ENCODE data around the gene RASSF5. TPM values are rescaled to one million over a fixed set of nuclear protein-coding genes. Genes with fewer than 3 reads are reported as not detected.

Gene RASSF5
- total and polyA plus RNA-seq, 2 experiments from 2014 or later: 1.6 to 2.0 TPM

DNA sequence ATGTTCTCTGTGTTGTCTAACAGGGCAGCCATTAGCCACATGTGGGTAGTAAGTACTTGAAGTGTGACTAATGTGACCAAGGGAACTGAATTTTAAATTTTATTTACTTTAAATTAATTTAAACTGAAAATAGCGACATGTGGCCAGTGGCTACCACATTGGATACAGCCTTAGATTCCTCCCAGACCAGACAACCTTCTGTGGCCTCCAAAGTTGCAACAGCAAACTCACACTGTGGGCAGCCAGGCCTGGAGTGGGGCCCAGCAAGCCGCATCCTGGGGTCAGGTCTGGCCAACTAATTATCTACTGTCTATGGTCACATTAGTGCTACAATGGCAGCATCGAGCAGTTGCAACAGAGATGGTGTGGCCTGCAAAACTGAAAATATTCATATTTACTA is 93.2 kb downstream of the RASSF5 start:
- Histone ChIP-seq H3K4me1 (ENCODE audit: insufficient read depth) (no peaks in the 10 kb centered on the region), H4K20me1 (ENCODE audit: insufficient read depth, poor library complexity, severe bottlenecking) (no peaks in the 10 kb centered on the region), H3K36me3 (replicated peaks; ENCODE audit: insufficient read depth, low read depth) (no peaks in the 10 kb centered on the region), H3K79me2 (no peaks in the 10 kb centered on the region), H3K9me2 (replicated peaks; ENCODE audit: insufficient read depth) (no peaks in the 10 kb centered on the region), H3K9me3 (ENCODE audit: low read depth) (no peaks in the 10 kb centered on the region), H2AFZ (no peak overlapping the region), H3K27ac (no peak overlapping the region), H3K27me3 (no peaks in the 10 kb centered on the region), H3K4me2 (no peak overlapping the region), H3K4me3 (no peak overlapping the region)
- TF ChIP-seq, protein P1, sequence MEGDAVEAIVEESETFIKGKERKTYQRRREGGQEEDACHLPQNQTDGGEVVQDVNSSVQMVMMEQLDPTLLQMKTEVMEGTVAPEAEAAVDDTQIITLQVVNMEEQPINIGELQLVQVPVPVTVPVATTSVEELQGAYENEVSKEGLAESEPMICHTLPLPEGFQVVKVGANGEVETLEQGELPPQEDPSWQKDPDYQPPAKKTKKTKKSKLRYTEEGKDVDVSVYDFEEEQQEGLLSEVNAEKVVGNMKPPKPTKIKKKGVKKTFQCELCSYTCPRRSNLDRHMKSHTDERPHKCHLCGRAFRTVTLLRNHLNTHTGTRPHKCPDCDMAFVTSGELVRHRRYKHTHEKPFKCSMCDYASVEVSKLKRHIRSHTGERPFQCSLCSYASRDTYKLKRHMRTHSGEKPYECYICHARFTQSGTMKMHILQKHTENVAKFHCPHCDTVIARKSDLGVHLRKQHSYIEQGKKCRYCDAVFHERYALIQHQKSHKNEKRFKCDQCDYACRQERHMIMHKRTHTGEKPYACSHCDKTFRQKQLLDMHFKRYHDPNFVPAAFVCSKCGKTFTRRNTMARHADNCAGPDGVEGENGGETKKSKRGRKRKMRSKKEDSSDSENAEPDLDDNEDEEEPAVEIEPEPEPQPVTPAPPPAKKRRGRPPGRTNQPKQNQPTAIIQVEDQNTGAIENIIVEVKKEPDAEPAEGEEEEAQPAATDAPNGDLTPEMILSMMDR (IDR thresholded peaks at IDR 0.05; ENCODE audit: poor library complexity): no peak
- TF ChIP-seq EZH2phosphoT487 (IDR thresholded peaks at IDR 0.05; ENCODE audit: low read depth, severe bottlenecking, unreplicated experiment): no peak
- no peak for TF ChIP-seq EZH2 (IDR thresholded peaks at IDR 0.05; ENCODE audit: borderline replicate concordance)
- DNase-seq (ENCODE audit: low spot score): no peak
- 98% methylated on average over 3 of the region's 3 CpGs for WGBS (ENCODE audit: low lambda C conversion rate, missing lambda C conversion rate)

DNA sequence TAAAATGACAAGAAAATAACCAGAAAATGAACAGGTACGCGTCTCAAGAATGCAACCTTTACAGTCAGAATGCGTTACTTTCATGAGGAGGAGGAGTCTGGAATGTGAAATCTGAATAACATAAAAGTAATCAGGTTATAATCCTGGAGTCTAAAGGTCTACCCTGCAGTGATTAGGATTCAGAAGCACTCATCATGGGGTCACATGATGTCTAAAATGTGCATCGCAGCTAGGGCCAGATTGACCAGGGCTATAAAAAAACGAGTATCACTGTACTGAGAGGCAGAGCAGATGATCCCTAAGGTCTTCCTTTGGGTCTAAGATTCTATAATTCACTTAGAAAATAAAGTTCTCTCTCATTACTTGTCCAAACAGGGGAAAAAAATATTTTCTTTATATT is 97.5 kb downstream of the RASSF5 start:
- H3K79me2 ChIP-seq: no peaks in the 10 kb centered on the region
- DNase-seq (ENCODE audit: low spot score): no peak
- no peak overlapping the region for H2AFZ ChIP-seq
- H3K9me2 ChIP-seq (replicated peaks; ENCODE audit: insufficient read depth): no peaks in the 10 kb centered on the region
- no peak for TF ChIP-seq EZH2phosphoT487 (IDR thresholded peaks at IDR 0.05; ENCODE audit: low read depth, severe bottlenecking, unreplicated experiment)
- TF ChIP-seq EZH2 (IDR thresholded peaks at IDR 0.05; ENCODE audit: borderline replicate concordance): no peak
- TF ChIP-seq, protein P1 (IDR thresholded peaks at IDR 0.05; ENCODE audit: poor library complexity): no peak
- no peaks in the 10 kb centered on the region for H3K36me3 ChIP-seq (replicated peaks; ENCODE audit: insufficient read depth, low read depth)
- H3K27ac ChIP-seq: no peak overlapping the region
- no peaks in the 10 kb centered on the region for H3K9me3 ChIP-seq (ENCODE audit: low read depth)
- H3K27me3 ChIP-seq: no peaks in the 10 kb centered on the region
- 95% methylated on average over 5 of the region's 5 CpGs for WGBS (ENCODE audit: low lambda C conversion rate, missing lambda C conversion rate)
- no peak overlapping the region for H3K4me3 ChIP-seq
- H3K4me1 ChIP-seq (ENCODE audit: insufficient read depth): no peaks in the 10 kb centered on the region
- no peak overlapping the region for H3K4me2 ChIP-seq
- no peaks in the 10 kb centered on the region for H4K20me1 ChIP-seq (ENCODE audit: insufficient read depth, poor library complexity, severe bottlenecking)

DNA sequence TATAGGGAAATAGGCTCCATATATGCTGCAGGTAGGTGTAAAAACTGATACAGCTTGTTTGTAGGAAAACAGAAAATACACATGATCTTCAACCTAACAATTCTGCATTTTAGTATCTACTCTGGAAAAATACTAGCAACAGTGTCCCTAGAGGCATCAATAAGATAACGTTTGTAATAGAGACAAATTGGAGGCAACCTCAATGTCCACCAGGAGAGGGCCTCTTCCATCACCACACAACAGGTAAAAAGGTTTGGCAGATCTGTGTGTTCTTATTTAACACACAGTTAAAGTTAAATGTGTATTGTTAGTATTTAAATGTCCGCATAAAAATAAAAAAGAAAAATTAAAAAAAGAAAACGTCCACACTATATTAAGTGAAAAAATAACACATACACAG is 99.5 kb downstream of the RASSF5 start:
- no peaks in the 10 kb centered on the region for H3K27me3 ChIP-seq

More for the DNA sequence above, 99.5 kb downstream of the RASSF5 start:
- H4K20me1 ChIP-seq (ENCODE audit: insufficient read depth, poor library complexity, severe bottlenecking): no peaks in the 10 kb centered on the region
- H2AFZ ChIP-seq: no peak overlapping the region
- H3K4me3 ChIP-seq: no peak overlapping the region
- no peak overlapping the region for H3K27ac ChIP-seq
- WGBS (ENCODE audit: low lambda C conversion rate, missing lambda C conversion rate): 62% methylated on average over 3 of the region's 3 CpGs
- H3K9me3 ChIP-seq (ENCODE audit: low read depth): no peaks in the 10 kb centered on the region
- H3K9me2 ChIP-seq (replicated peaks; ENCODE audit: insufficient read depth): no peaks in the 10 kb centered on the region
- H3K4me2 ChIP-seq: no peak overlapping the region
- no peaks in the 10 kb centered on the region for H3K36me3 ChIP-seq (replicated peaks; ENCODE audit: insufficient read depth, low read depth)
- TF ChIP-seq EZH2phosphoT487 (IDR thresholded peaks at IDR 0.05; ENCODE audit: low read depth, severe bottlenecking, unreplicated experiment): no peak
- TF ChIP-seq, protein P1 (IDR thresholded peaks at IDR 0.05; ENCODE audit: poor library complexity): peak; percentile 48
- DNase-seq (ENCODE audit: low spot score): peak; percentile 40
- peaks cover 5% of the 10 kb centered on the region for H3K4me1 ChIP-seq (ENCODE audit: insufficient read depth)
- peaks cover 13% of the 10 kb centered on the region for H3K79me2 ChIP-seq

Measured in hepatocyte (in vitro differentiated cells).